ENCODE results near the gene TRPM3. TPM values are rescaled to one million over a fixed set of nuclear protein-coding genes. Genes with fewer than 3 reads are reported as not detected.

TRPM3 gene
- total RNA-seq, 1 experiment from 2014 or later = not detected

GRCh38 chr9:71073494-71073893, 47.9 kb downstream of the TRPM3 start:
- H3K27ac ChIP-seq (ENCODE audit: low read length) = no peak overlapping the region
- intact Hi-C loops (cut with micrococcal nuclease; ENCODE audit: unreplicated experiment) (no loop called here), in situ Hi-C loops (cut with HindIII; ENCODE audit: low pct_unique_long_range_greater_than_20kb, low sequenced_read_pairs) (no loop called here)
- no peaks in the 10 kb centered on the region for H3K36me3 ChIP-seq (ENCODE audit: control insufficient read depth, insufficient read depth, low read length)
- H3K27me3 ChIP-seq (ENCODE audit: control insufficient read depth, insufficient read depth, low read length) = no peaks in the 10 kb centered on the region
- H3K4me3 ChIP-seq (ENCODE audit: low read depth in 2 of 2, low read length in 2 of 2) = no peak overlapping the region
- no TSS peak for BruUV-seq (replicated peaks)
- ChIA-PET CTCF (no interaction called here), POLR2A (no interaction called here)
- ATAC-seq (no peak), DNase-seq (ENCODE audit: low read depth, low spot score) (no peak)
- H3K4me1 ChIP-seq (ENCODE audit: control insufficient read depth, insufficient read depth, low read length) = no peaks in the 10 kb centered on the region
- TF ChIP-seq POLR2AphosphoS5 (IDR thresholded peaks at IDR 0.05; ENCODE audit: low read depth, low read length) (no peak), SIN3A (IDR thresholded peaks at IDR 0.05; ENCODE audit: borderline replicate concordance, insufficient read depth, low read depth, low read length) (no peak), TCF7L2 (IDR thresholded peaks at IDR 0.05; ENCODE audit: low read depth, low read length) (no peak), CTCF (IDR thresholded peaks at IDR 0.05) (no peak)
- TF ChIP-seq, protein P1, sequence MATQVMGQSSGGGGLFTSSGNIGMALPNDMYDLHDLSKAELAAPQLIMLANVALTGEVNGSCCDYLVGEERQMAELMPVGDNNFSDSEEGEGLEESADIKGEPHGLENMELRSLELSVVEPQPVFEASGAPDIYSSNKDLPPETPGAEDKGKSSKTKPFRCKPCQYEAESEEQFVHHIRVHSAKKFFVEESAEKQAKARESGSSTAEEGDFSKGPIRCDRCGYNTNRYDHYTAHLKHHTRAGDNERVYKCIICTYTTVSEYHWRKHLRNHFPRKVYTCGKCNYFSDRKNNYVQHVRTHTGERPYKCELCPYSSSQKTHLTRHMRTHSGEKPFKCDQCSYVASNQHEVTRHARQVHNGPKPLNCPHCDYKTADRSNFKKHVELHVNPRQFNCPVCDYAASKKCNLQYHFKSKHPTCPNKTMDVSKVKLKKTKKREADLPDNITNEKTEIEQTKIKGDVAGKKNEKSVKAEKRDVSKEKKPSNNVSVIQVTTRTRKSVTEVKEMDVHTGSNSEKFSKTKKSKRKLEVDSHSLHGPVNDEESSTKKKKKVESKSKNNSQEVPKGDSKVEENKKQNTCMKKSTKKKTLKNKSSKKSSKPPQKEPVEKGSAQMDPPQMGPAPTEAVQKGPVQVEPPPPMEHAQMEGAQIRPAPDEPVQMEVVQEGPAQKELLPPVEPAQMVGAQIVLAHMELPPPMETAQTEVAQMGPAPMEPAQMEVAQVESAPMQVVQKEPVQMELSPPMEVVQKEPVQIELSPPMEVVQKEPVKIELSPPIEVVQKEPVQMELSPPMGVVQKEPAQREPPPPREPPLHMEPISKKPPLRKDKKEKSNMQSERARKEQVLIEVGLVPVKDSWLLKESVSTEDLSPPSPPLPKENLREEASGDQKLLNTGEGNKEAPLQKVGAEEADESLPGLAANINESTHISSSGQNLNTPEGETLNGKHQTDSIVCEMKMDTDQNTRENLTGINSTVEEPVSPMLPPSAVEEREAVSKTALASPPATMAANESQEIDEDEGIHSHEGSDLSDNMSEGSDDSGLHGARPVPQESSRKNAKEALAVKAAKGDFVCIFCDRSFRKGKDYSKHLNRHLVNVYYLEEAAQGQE (IDR thresholded peaks at IDR 0.05; ENCODE audit: insufficient read depth in 1 of 2, low read depth in 2 of 2, low read length in 1 of 2) = no peak
- H3K9me3 ChIP-seq (ENCODE audit: control insufficient read depth, insufficient read depth, low read depth, low read length) = no peaks in the 10 kb centered on the region

DNA sequence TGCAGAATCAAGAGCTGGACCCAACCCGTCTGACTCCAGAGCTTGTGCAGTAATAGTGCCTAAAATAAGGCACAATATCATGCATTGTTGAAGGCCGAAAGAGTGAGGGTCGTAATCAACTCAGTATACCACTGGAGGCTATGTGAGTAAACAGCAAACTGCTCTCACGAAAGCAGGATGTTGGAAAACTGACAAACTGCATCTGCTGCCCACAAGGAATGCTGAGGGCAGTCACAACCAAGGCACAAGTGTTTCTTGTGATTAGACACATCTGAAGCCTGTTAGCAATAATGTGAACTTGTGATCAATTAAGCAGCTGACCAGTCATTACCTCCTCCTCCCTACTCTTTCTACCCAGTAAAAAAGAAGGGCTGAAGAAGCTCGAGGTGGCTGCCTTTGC, 48.8 kb downstream of the TRPM3 start:
- TF ChIP-seq, protein P1 (IDR thresholded peaks at IDR 0.05; ENCODE audit: insufficient read depth in 1 of 2, low read depth in 2 of 2, low read length in 1 of 2) = no peak
- TF ChIP-seq CTCF (IDR thresholded peaks at IDR 0.05) (no peak), SIN3A (IDR thresholded peaks at IDR 0.05; ENCODE audit: borderline replicate concordance, insufficient read depth, low read depth, low read length) (no peak), TCF7L2 (IDR thresholded peaks at IDR 0.05; ENCODE audit: low read depth, low read length) (no peak), POLR2AphosphoS5 (IDR thresholded peaks at IDR 0.05; ENCODE audit: low read depth, low read length) (no peak)
- Histone ChIP-seq H3K27me3 (ENCODE audit: control insufficient read depth, insufficient read depth, low read length) (no peaks in the 10 kb centered on the region), H3K4me3 (ENCODE audit: low read depth in 2 of 2, low read length in 2 of 2) (no peak overlapping the region), H3K27ac (ENCODE audit: low read length) (no peak overlapping the region), H3K4me1 (ENCODE audit: control insufficient read depth, insufficient read depth, low read length) (no peaks in the 10 kb centered on the region), H3K36me3 (ENCODE audit: control insufficient read depth, insufficient read depth, low read length) (no peaks in the 10 kb centered on the region), H3K9me3 (ENCODE audit: control insufficient read depth, insufficient read depth, low read depth, low read length) (no peaks in the 10 kb centered on the region)
- in situ Hi-C loops (cut with HindIII; ENCODE audit: low pct_unique_long_range_greater_than_20kb, low sequenced_read_pairs) = no loop called here
- POLR2A ChIA-PET = no interaction called here
- DNase-seq (ENCODE audit: low read depth, low spot score) (no peak), ATAC-seq (no peak)
- BruUV-seq (replicated peaks) = no TSS peak
- intact Hi-C loops (cut with micrococcal nuclease; ENCODE audit: unreplicated experiment) = no loop called here
- CTCF ChIA-PET = no interaction called here

Measured in Panc1 (cell line).